Limb (tissue), 2 donors: Measurements from ENCODE around the gene TMED7.

ENCODE experiments used
- DNase-seq, 2 donors: peaks; one replicate each; pipeline ENCODE4 v3.0.0-alpha.2; 2016; ENCODE audit errors: extremely low spot score in 2 of 2

Gene TMED7

GRCh38 chr5:115627295-115627865, 1.5 kb upstream of the TMED7 start:
- no peak for DNase-seq

GRCh38 chr5:115626445-115626823, 598 bp upstream of the TMED7 start:
- DNase-seq, result no peak

GRCh38 chr5:115624994-115625393, 842 bp downstream of the TMED7 start:
- no peak for DNase-seq

- no peak for DNase-seq
Observed at GRCh38 chr5:115623658-115624057, 2.2 kb downstream of the TMED7 start.

- DNase-seq, result no peak
Observed at GRCh38 chr5:115621365-115621900, 4.4 kb downstream of the TMED7 start.

GRCh38 chr5:115616892-115617291, 8.9 kb downstream of the TMED7 start:
- no peak for DNase-seq

GRCh38 chr5:115616472-115616871, 9.4 kb downstream of the TMED7 start:
- DNase-seq, result peak in 1 of 2 donors; percentile 40

GRCh38 chr5:115611873-115612272, 14.0 kb downstream of the TMED7 start:
- no peak for DNase-seq

- DNase-seq, result no peak
Observed at GRCh38 chr5:115607935-115608334, 17.9 kb downstream of the TMED7 start.

- no peak for DNase-seq
Observed at GRCh38 chr5:115605436-115605835, 20.4 kb downstream of the TMED7 start.

GRCh38 chr5:115602591-115603125, 23.2 kb downstream of the TMED7 start:
- no peak for DNase-seq

- peak; percentile 43 to 81 for DNase-seq
Observed at GRCh38 chr5:115601701-115602590, 23.9 kb downstream of the TMED7 start, which contains the start of gene TICAM2. TICAM2 (minus strand) TSS chr5:115602479; CDS start chr5:115581256, 21,223 bp downstream.

GRCh38 chr5:115600766-115601165, 25.1 kb downstream of the TMED7 start:
- DNase-seq, result no peak

GRCh38 chr5:115599924-115600323, 25.9 kb downstream of the TMED7 start:
- no peak for DNase-seq

- no peak for DNase-seq
Observed at GRCh38 chr5:115599502-115599901, 26.3 kb downstream of the TMED7 start.

GRCh38 chr5:115594128-115595047, 31.4 kb downstream of the TMED7 start:
- no peak for DNase-seq

- no peak for DNase-seq
Observed at GRCh38 chr5:115589043-115589442, 36.8 kb downstream of the TMED7 start.

- no peak for DNase-seq
Observed at GRCh38 chr5:115588640-115589039, 37.2 kb downstream of the TMED7 start.

GRCh38 chr5:115586525-115587146, 39.2 kb downstream of the TMED7 start:
- DNase-seq, result peak in 1 of 2 donors; percentile 67

GRCh38 chr5:115585265-115585664, 40.6 kb downstream of the TMED7 start:
- no peak for DNase-seq

- DNase-seq, result no peak
Observed at GRCh38 chr5:115584501-115584900, 41.3 kb downstream of the TMED7 start.
